Pancreas (tissue), 10 donors: Measurements from ENCODE around the gene GRM4. TPM values are rescaled to one million over a fixed set of nuclear protein-coding genes. Genes with fewer than 3 reads are reported as not detected.

ENCODE experiments used
- ATAC-seq, 4 donors: fragments of 200-7000 bp; cut with Tn5 transposase; one replicate each; pipeline versions ENCODE4 v1.8.0 to v1.9.1; 2020; ENCODE audit warnings: mild to moderate bottlenecking in 4 of 4, moderate library complexity in 4 of 4
- DNase-seq, 6 donors: peaks; one replicate each; pipeline ENCODE4 v3.0.0-alpha.2; 2020
- FAIRE-seq: peaks from 2 replicates; lab custom pipeline; 2012; peaks lifted over from hg19 to GRCh38; lab: Jason Lieb, UNC
- H3K27ac ChIP-seq, 4 donors: fragments of 200-600 bp; sonication (generic); 1 replicate in 3 of 4; 2 replicates in 1 of 4; pipeline versions ENCODE4 v1.5.0 to v1.8.0; 2020
- H3K27me3 ChIP-seq, 4 donors: fragments of 200-600 bp; one replicate each; pipeline ENCODE4 v1.8.0; 2021
- H3K36me3 ChIP-seq, 3 donors: fragments of 200-600 bp; sonication (generic) in 1 of 3; one replicate each; pipeline versions ENCODE4 v1.5.0 to v1.8.0; 2020 to 2021
- H3K4me1 ChIP-seq, 3 donors: fragments of 200-600 bp; one replicate each; pipeline ENCODE4 v1.8.0; 2021
- H3K4me3 ChIP-seq, 4 donors: fragments of 200-600 bp; sonication (generic) in 2 of 4; one replicate each; pipeline versions ENCODE4 v1.5.0 to v1.8.0; 2020 to 2021
- H3K9me3 ChIP-seq, 4 donors: fragments of 200-600 bp; one replicate each; pipeline ENCODE4 v1.8.0; 2021
- CTCF ChIP-seq, 4 donors: fragments of 200-600 bp; sonication (generic) in 3 of 4; IDR thresholded peaks; one replicate each; pipeline versions ENCODE4 v1.5.0 to v1.8.0; 2021; ENCODE audit warnings: antibody characterized with exemption in 4 of 4
- WGBS, 2 donors: extraction: QIAGEN DNeasy Blood & Tissue Kit; methylation state at CpG; one replicate each; pipeline ENCODE4 v1.1.7; 2013; 5-methylcytosine and 5-hydroxymethylcytosine counted together
- intact Hi-C, 3 donors: fragments of 100-400 bp; cut with DNase I; formaldehyde crosslinking; loops; one replicate each; pipeline versions ENCODE4 v1.11.1 to v1.14.2; 2022
- polyA plus RNA-seq, 2 donors: library from polyadenylated mRNA; stranded (reverse); fragments of 200-250 nt; gene quantifications; one replicate each; pipeline ENCODE4 v1.2.3, GENCODE V29; 2013
- total RNA-seq, 6 donors: library from RNA; stranded (reverse); fragmentation: NEBNext Ultra II Directional in 4 of 6; extraction: Animal tissue kit (Norgen Biotek cat#: 25700) in 4 of 6; gene quantifications; one replicate each; pipeline versions ENCODE4 v1.2.1 to v1.2.4, GENCODE V29; 2021 to 2023
- donor health status: healthy with polysubstance abuse.
- donor health status: DM: no; HTN: no; CAD: no; lungs with moderate emphysema.
- donor health status: DM: no; HTN: no; CAD: no.
- donor health status: control.
- donor health status: control.
- donor health status: Bipolar disorder and iron deficiency.
- donor health status: DM: yes; HTN: yes; CAD: no.
- donor health status: DM: no; HTN: no; CAD: no.
- donor health status: DM: no; HTN: no; CAD: no.
- donor health status: DM: yes; HTN: yes; CAD: no.

GRM4 gene
- total and polyA plus RNA-seq, 8 donors: 0.23 to 6.8 (median 1.3) TPM

- intact Hi-C loops: no loop called here
Observed at GRCh38 chr6:34035161-34035560, 110.7 kb downstream of the GRM4 start.

GRCh38 chr6:34032856-34033255 is 113.0 kb downstream of the GRM4 start:
- 74 to 75% methylated on average over 5 of the region's 5 CpGs for WGBS, 2 donors
- Histone ChIP-seq H3K4me3 (no peak overlapping the region), H3K27ac (no peak overlapping the region), H3K36me3 (no peaks in the 10 kb centered on the region), H3K4me1 (no peaks in the 10 kb centered on the region), H3K9me3 (no peaks in the 10 kb centered on the region), H3K27me3 (no peaks in the 10 kb centered on the region)
- DNase-seq (no peak), FAIRE-seq (no peak), ATAC-seq (no peak)
- intact Hi-C loops: no loop called here
- TF ChIP-seq CTCF (IDR thresholded peaks at IDR 0.05): no peak

More at GRCh38 chr6:34035161-34035560, 110.7 kb downstream of the GRM4 start:
- H3K4me3 ChIP-seq: no peak overlapping the region
- no peaks in the 10 kb centered on the region for H3K27me3 ChIP-seq
- 76 to 80% methylated on average over 1 of the region's 1 CpG for WGBS, 2 donors
- ATAC-seq (no peak), FAIRE-seq (no peak), DNase-seq (no peak)
- no peak for TF ChIP-seq CTCF (IDR thresholded peaks at IDR 0.05)
- no peak overlapping the region for H3K27ac ChIP-seq
- no peaks in the 10 kb centered on the region for H3K9me3 ChIP-seq
- H3K4me1 ChIP-seq: no peaks in the 10 kb centered on the region
- H3K36me3 ChIP-seq: no peaks in the 10 kb centered on the region

GRCh38 chr6:34031625-34032383 is 114.1 kb downstream of the GRM4 start:
- no peaks in the 10 kb centered on the region for H3K4me1 ChIP-seq
- H3K36me3 ChIP-seq: no peaks in the 10 kb centered on the region
- 67 to 72% methylated on average over 12 of the region's 12 CpGs for WGBS, 2 donors
- no peaks in the 10 kb centered on the region for H3K27me3 ChIP-seq
- no peak overlapping the region for H3K4me3 ChIP-seq
- FAIRE-seq (no peak), ATAC-seq (no peak), DNase-seq (no peak)
- H3K27ac ChIP-seq: no peak overlapping the region
- intact Hi-C loops: no loop called here
- no peaks in the 10 kb centered on the region for H3K9me3 ChIP-seq
- TF ChIP-seq CTCF (IDR thresholded peaks at IDR 0.05): no peak

GRCh38 chr6:34030831-34031624 is 114.9 kb downstream of the GRM4 start:
- DNase-seq (no peak), FAIRE-seq (no peak), ATAC-seq (no peak)
- no peak for TF ChIP-seq CTCF (IDR thresholded peaks at IDR 0.05)
- Histone ChIP-seq H3K27me3 (no peaks in the 10 kb centered on the region), H3K9me3 (no peaks in the 10 kb centered on the region), H3K4me3 (no peak overlapping the region), H3K4me1 (no peaks in the 10 kb centered on the region), H3K36me3 (no peaks in the 10 kb centered on the region), H3K27ac (no peak overlapping the region)
- WGBS, 2 donors: 69% methylated on average over 9 of the region's 9 CpGs
- intact Hi-C loops: no loop called here
